Right lobe of liver (tissue), 4 donors: ENCODE measurements around the gene FGF14.

ENCODE experiments used
- POLR2A ChIP-seq: fragments of 450-650 bp; IDR thresholded peaks from one replicate; pipeline ENCODE4 v1.6.1; 2017; ENCODE audit warnings: antibody characterized with exemption, mild to moderate bottlenecking
- TF ChIP-seq, protein P1 (sequence below), 4 donors: fragments of 200-600 bp in 3 of 4; fragments of 450-650 bp in 1 of 4; IDR thresholded peaks; one replicate each; pipeline versions ENCODE4 v1.5.1 to v1.8.0; 2016 to 2022; ENCODE audit warnings: antibody characterized with exemption in 4 of 4, mild to moderate bottlenecking in 2 of 4
- donor health status: DM: no; HTN: no; CAD: no.
- donor health status: DM: no; HTN: no; CAD: no.
- donor health status: DM: no; HTN: yes; CAD: no.

- no peak for TF ChIP-seq POLR2A
- TF ChIP-seq, protein P1, sequence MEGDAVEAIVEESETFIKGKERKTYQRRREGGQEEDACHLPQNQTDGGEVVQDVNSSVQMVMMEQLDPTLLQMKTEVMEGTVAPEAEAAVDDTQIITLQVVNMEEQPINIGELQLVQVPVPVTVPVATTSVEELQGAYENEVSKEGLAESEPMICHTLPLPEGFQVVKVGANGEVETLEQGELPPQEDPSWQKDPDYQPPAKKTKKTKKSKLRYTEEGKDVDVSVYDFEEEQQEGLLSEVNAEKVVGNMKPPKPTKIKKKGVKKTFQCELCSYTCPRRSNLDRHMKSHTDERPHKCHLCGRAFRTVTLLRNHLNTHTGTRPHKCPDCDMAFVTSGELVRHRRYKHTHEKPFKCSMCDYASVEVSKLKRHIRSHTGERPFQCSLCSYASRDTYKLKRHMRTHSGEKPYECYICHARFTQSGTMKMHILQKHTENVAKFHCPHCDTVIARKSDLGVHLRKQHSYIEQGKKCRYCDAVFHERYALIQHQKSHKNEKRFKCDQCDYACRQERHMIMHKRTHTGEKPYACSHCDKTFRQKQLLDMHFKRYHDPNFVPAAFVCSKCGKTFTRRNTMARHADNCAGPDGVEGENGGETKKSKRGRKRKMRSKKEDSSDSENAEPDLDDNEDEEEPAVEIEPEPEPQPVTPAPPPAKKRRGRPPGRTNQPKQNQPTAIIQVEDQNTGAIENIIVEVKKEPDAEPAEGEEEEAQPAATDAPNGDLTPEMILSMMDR (IDR thresholded peaks at IDR 0.05), result no peak
Measured at GRCh38 chr13:101792189-101792588, 609.7 kb downstream of the FGF14 start.
